ENCODE measurements around the gene RALGPS2. TPM values are rescaled to one million over a fixed set of nuclear protein-coding genes. Genes with fewer than 3 reads are reported as not detected.

The RALGPS2 gene
- total RNA-seq, 5 donors from 2014 or later (not counting 1 experiment from before 2014, with no cell fraction given): 11.2 to 17.5 (median 12.4) TPM

- H3K9me3 ChIP-seq: no peaks in the 10 kb centered on the region
- peaks cover 0 to 5% of the 10 kb centered on the region in 2 donors for H3K36me3 ChIP-seq (ENCODE audit: control insufficient read depth in 2 of 2, extremely low read depth in 1 of 2, insufficient read depth in 1 of 2, low read length in 1 of 2)
- H3K4me3 ChIP-seq (ENCODE audit: control insufficient read depth in 1 of 2, extremely low read depth in 1 of 2, low read length in 1 of 2): no peak overlapping the region
- ChIA-PET CTCF (interaction anchor here in 1 of 2 donors (0.8 kb wide), 1 partner anchor 1042 kb away, joined by 3 read pairs; no protein-coding TSS in a partner anchor), POLR2A (no interaction called here)
- no peak overlapping the region for H3K27ac Mint-ChIP-seq
- peaks cover 14% of the 10 kb centered on the region for H3K36me3 Mint-ChIP-seq
- no peaks in the 10 kb centered on the region for H3K27me3 ChIP-seq (replicated peaks in 1 of 2; ENCODE audit: control insufficient read depth in 2 of 2, extremely low read depth in 1 of 2, insufficient read depth in 2 of 2, low read length in 1 of 2)
- H3K4me1 ChIP-seq (ENCODE audit: control insufficient read depth in 1 of 2, extremely low read depth in 1 of 2, insufficient read depth in 2 of 2, low read length in 2 of 2): no peaks in the 10 kb centered on the region
- no peaks in the 10 kb centered on the region for H3K9me3 Mint-ChIP-seq
- H3K4me3 Mint-ChIP-seq: no peak overlapping the region
- DNase-seq (no peak), ATAC-seq (replicated peaks in 1 of 4) (no peak)
- peaks cover 3 to 6% (median 5%) of the 10 kb centered on the region in 3 donors for H3K4me1 Mint-ChIP-seq
- 76% methylated on average over 3 of the region's 5 CpGs for WGBS (ENCODE audit: insufficient coverage)
- no peak overlapping the region for H3K27ac ChIP-seq (ENCODE audit: low read length)
- H3K27me3 Mint-ChIP-seq: no peaks in the 10 kb centered on the region
Observed at GRCh38 chr1:178772952-178773351, 47.9 kb downstream of the RALGPS2 start.

GRCh38 chr1:178774263-178774662 is 49.2 kb downstream of the RALGPS2 start:
- ATAC-seq (replicated peaks in 1 of 4) (no peak), DNase-seq (peak in 1 of 35 experiments; percentile 36)
- H3K27me3 ChIP-seq (replicated peaks in 1 of 2; ENCODE audit: control insufficient read depth in 2 of 2, extremely low read depth in 1 of 2, insufficient read depth in 2 of 2, low read length in 1 of 2): no peaks in the 10 kb centered on the region
- H3K4me1 Mint-ChIP-seq: no peaks in the 10 kb centered on the region
- ChIA-PET POLR2A (no interaction called here), CTCF (interaction anchor here (0.6 kb wide), 2 partner anchors 85 to 552 kb away, joined by 3 read pairs; no protein-coding TSS in a partner anchor)
- H3K9me3 Mint-ChIP-seq: no peaks in the 10 kb centered on the region
- H3K27me3 Mint-ChIP-seq: no peaks in the 10 kb centered on the region
- no peak overlapping the region for H3K4me3 Mint-ChIP-seq
- H3K27ac Mint-ChIP-seq: no peak overlapping the region
- no peak overlapping the region for H3K27ac ChIP-seq (ENCODE audit: low read length)
- peaks cover 12% of the 10 kb centered on the region for H3K36me3 Mint-ChIP-seq
- H3K36me3 ChIP-seq (ENCODE audit: control insufficient read depth in 2 of 2, extremely low read depth in 1 of 2, insufficient read depth in 1 of 2, low read length in 1 of 2): no peaks in the 10 kb centered on the region
- H3K4me3 ChIP-seq (ENCODE audit: control insufficient read depth in 1 of 2, extremely low read depth in 1 of 2, low read length in 1 of 2): no peak overlapping the region
- no peaks in the 10 kb centered on the region for H3K4me1 ChIP-seq (ENCODE audit: control insufficient read depth in 1 of 2, extremely low read depth in 1 of 2, insufficient read depth in 2 of 2, low read length in 2 of 2)
- H3K9me3 ChIP-seq: no peaks in the 10 kb centered on the region

- Histone ChIP-seq H3K9me3 (no peaks in the 10 kb centered on the region), H3K4me1 (ENCODE audit: control insufficient read depth in 1 of 2, extremely low read depth in 1 of 2, insufficient read depth in 2 of 2, low read length in 2 of 2) (no peaks in the 10 kb centered on the region), H3K27me3 (replicated peaks in 1 of 2; ENCODE audit: control insufficient read depth in 2 of 2, extremely low read depth in 1 of 2, insufficient read depth in 2 of 2, low read length in 1 of 2) (no peaks in the 10 kb centered on the region), H3K36me3 (ENCODE audit: control insufficient read depth in 2 of 2, extremely low read depth in 1 of 2, insufficient read depth in 1 of 2, low read length in 1 of 2) (no peaks in the 10 kb centered on the region), H3K27ac (ENCODE audit: low read length) (no peak overlapping the region), H3K4me3 (ENCODE audit: control insufficient read depth in 1 of 2, extremely low read depth in 1 of 2, low read length in 1 of 2) (no peak overlapping the region)
- no peak overlapping the region for H3K4me3 Mint-ChIP-seq
- ATAC-seq (replicated peaks in 1 of 4) (no peak), DNase-seq (no peak)
- ChIA-PET CTCF (interaction anchor here in 1 of 2 donors (0.7 to 1.2 kb wide), 2 partner anchors 9 to 74 kb away, joined by 3 to 5 read pairs; no protein-coding TSS in a partner anchor), POLR2A (no interaction called here)
- WGBS (ENCODE audit: insufficient coverage): 100% methylated on average over 1 of the region's 2 CpGs
- H3K9me3 Mint-ChIP-seq: no peaks in the 10 kb centered on the region
- H3K27me3 Mint-ChIP-seq: no peaks in the 10 kb centered on the region
- no peak overlapping the region for H3K27ac Mint-ChIP-seq
- peaks cover 23% of the 10 kb centered on the region for H3K36me3 Mint-ChIP-seq
- H3K4me1 Mint-ChIP-seq: peaks cover 0 to 8% (median 0%) of the 10 kb centered on the region in 3 donors
Observed at GRCh38 chr1:178776553-178776952, 51.5 kb downstream of the RALGPS2 start.

- DNase-seq (no peak), ATAC-seq (replicated peaks in 1 of 4) (no peak)
- Mint-ChIP-seq H3K27me3 (no peaks in the 10 kb centered on the region), H3K4me3 (no peak overlapping the region), H3K27ac (no peak overlapping the region), H3K9me3 (no peaks in the 10 kb centered on the region), H3K4me1 (peaks cover 8 to 21% (median 18%) of the 10 kb centered on the region in 3 donors), H3K36me3 (peaks cover 24% of the 10 kb centered on the region)
- Histone ChIP-seq H3K27me3 (replicated peaks in 1 of 2; ENCODE audit: control insufficient read depth in 2 of 2, extremely low read depth in 1 of 2, insufficient read depth in 2 of 2, low read length in 1 of 2) (no peaks in the 10 kb centered on the region), H3K9me3 (no peaks in the 10 kb centered on the region), H3K4me3 (ENCODE audit: control insufficient read depth in 1 of 2, extremely low read depth in 1 of 2, low read length in 1 of 2) (no peak overlapping the region), H3K36me3 (ENCODE audit: control insufficient read depth in 2 of 2, extremely low read depth in 1 of 2, insufficient read depth in 1 of 2, low read length in 1 of 2) (no peaks in the 10 kb centered on the region), H3K4me1 (ENCODE audit: control insufficient read depth in 1 of 2, extremely low read depth in 1 of 2, insufficient read depth in 2 of 2, low read length in 2 of 2) (peaks cover 0 to 5% of the 10 kb centered on the region in 2 experiments), H3K27ac (ENCODE audit: low read length) (no peak overlapping the region)
- CTCF ChIA-PET: interaction anchor here in 1 of 2 donors (0.6 kb wide), 1 partner anchor 11 kb away, joined by 10 read pairs; no protein-coding TSS in a partner anchor
- POLR2A ChIA-PET: no interaction called here
- no CpG with 5 or more reads among the region's 2 CpGs for WGBS (ENCODE audit: insufficient coverage)
Observed at GRCh38 chr1:178781533-178782330, 56.7 kb downstream of the RALGPS2 start.

GRCh38 chr1:178784131-178784536 is 59.1 kb downstream of the RALGPS2 start:
- POLR2A ChIA-PET: no interaction called here
- no peak for DNase-seq

GRCh38 chr1:178792394-178792793 is 67.3 kb downstream of the RALGPS2 start:
- Histone ChIP-seq H3K27me3 (replicated peaks in 1 of 2; ENCODE audit: control insufficient read depth in 2 of 2, extremely low read depth in 1 of 2, insufficient read depth in 2 of 2, low read length in 1 of 2) (no peaks in the 10 kb centered on the region), H3K36me3 (ENCODE audit: control insufficient read depth in 2 of 2, extremely low read depth in 1 of 2, insufficient read depth in 1 of 2, low read length in 1 of 2) (no peaks in the 10 kb centered on the region), H3K4me3 (ENCODE audit: control insufficient read depth in 1 of 2, extremely low read depth in 1 of 2, low read length in 1 of 2) (no peak overlapping the region), H3K9me3 (no peaks in the 10 kb centered on the region), H3K27ac (ENCODE audit: low read length) (no peak overlapping the region), H3K4me1 (ENCODE audit: control insufficient read depth in 1 of 2, extremely low read depth in 1 of 2, insufficient read depth in 2 of 2, low read length in 2 of 2) (no peaks in the 10 kb centered on the region)
- no peaks in the 10 kb centered on the region for H3K27me3 Mint-ChIP-seq
- H3K36me3 Mint-ChIP-seq: peaks cover 40% of the 10 kb centered on the region
- no peak overlapping the region for H3K27ac Mint-ChIP-seq
- ChIA-PET POLR2A (no interaction called here), CTCF (interaction anchor here in 1 of 2 donors (0.6 to 0.8 kb wide), 2 partner anchors 164 to 482 kb away, joined by 3 to 5 read pairs; no protein-coding TSS in a partner anchor)
- H3K9me3 Mint-ChIP-seq: no peaks in the 10 kb centered on the region
- DNase-seq (no peak), ATAC-seq (replicated peaks in 1 of 4) (no peak)
- whole genome bisulfite sequencing (ENCODE audit: insufficient coverage): no CpG with 5 or more reads among the region's 3 CpGs
- H3K4me1 Mint-ChIP-seq: no peaks in the 10 kb centered on the region
- H3K4me3 Mint-ChIP-seq: no peak overlapping the region

More at GRCh38 chr1:178784131-178784536, 59.1 kb downstream of the RALGPS2 start:
- Mint-ChIP-seq H3K4me3 (no peak overlapping the region), H3K4me1 (peaks cover 8 to 21% (median 18%) of the 10 kb centered on the region in 3 donors), H3K27me3 (no peaks in the 10 kb centered on the region), H3K36me3 (peaks cover 32% of the 10 kb centered on the region), H3K27ac (no peak overlapping the region), H3K9me3 (no peaks in the 10 kb centered on the region)
- Histone ChIP-seq H3K4me1 (ENCODE audit: control insufficient read depth in 1 of 2, extremely low read depth in 1 of 2, insufficient read depth in 2 of 2, low read length in 2 of 2) (peaks cover 0 to 5% of the 10 kb centered on the region in 2 experiments), H3K27me3 (replicated peaks in 1 of 2; ENCODE audit: control insufficient read depth in 2 of 2, extremely low read depth in 1 of 2, insufficient read depth in 2 of 2, low read length in 1 of 2) (no peaks in the 10 kb centered on the region), H3K36me3 (ENCODE audit: control insufficient read depth in 2 of 2, extremely low read depth in 1 of 2, insufficient read depth in 1 of 2, low read length in 1 of 2) (no peaks in the 10 kb centered on the region), H3K4me3 (ENCODE audit: control insufficient read depth in 1 of 2, extremely low read depth in 1 of 2, low read length in 1 of 2) (no peak overlapping the region), H3K27ac (ENCODE audit: low read length) (no peak overlapping the region), H3K9me3 (no peaks in the 10 kb centered on the region)
- WGBS (ENCODE audit: insufficient coverage): no CpG with 5 or more reads among the region's 2 CpGs
- ATAC-seq (replicated peaks in 1 of 4): peak in 1 of 4 experiments; percentile 26
- CTCF ChIA-PET: interaction anchor here in 1 of 2 donors (1.0 kb wide), 1 partner anchor 31 kb away, joined by 3 read pairs; no protein-coding TSS in a partner anchor

All from T-cell (primary cell).